Upper lobe of left lung (tissue), 6 donors: ENCODE data around the gene ALS2CL. TPM values are rescaled to one million over a fixed set of nuclear protein-coding genes. Genes with fewer than 3 reads are reported as not detected.
A peak's percentile ranks its signal among the peaks of the same experiment; 100 is the strongest.

ENCODE experiments used
- ATAC-seq, 2 donors: fragments of 200-7000 bp; cut with Tn5 transposase; one replicate each; pipeline ENCODE4 v1.9.1; 2022; ENCODE audit warnings: mild to moderate bottlenecking in 2 of 2, moderate library complexity in 2 of 2; ENCODE audit not compliant: low FRiP score in 2 of 2
- DNase-seq, 2 donors: peaks; one replicate each; pipeline ENCODE4 v3.0.0-alpha.2; 2019 to 2020
- H3K27ac ChIP-seq, 4 donors: fragments of 200-600 bp; sonication (generic); one replicate each; pipeline ENCODE4 v1.5.1; 2016 to 2019
- H3K27me3 ChIP-seq, 4 donors: fragments of 200-600 bp; sonication (generic); one replicate each; pipeline ENCODE4 v1.5.1; 2017 to 2019
- H3K36me3 ChIP-seq, 4 donors: fragments of 200-600 bp; sonication (generic); one replicate each; pipeline ENCODE4 v1.5.1; 2016 to 2019
- H3K4me1 ChIP-seq, 4 donors: fragments of 200-600 bp; sonication (generic); one replicate each; pipeline ENCODE4 v1.5.1; 2018 to 2019
- H3K4me3 ChIP-seq, 4 donors: fragments of 200-600 bp; sonication (generic); one replicate each; pipeline ENCODE4 v1.5.1; 2017 to 2019; ENCODE audit warnings: mild to moderate bottlenecking in 2 of 4, moderate library complexity in 1 of 4
- H3K9me3 ChIP-seq, 4 donors: fragments of 200-600 bp; sonication (generic); one replicate each; pipeline ENCODE4 v1.5.1; 2018 to 2019
- CTCF ChIP-seq, 6 experiments: fragments of 450-650 bp in 4 of 6; fragments of 200-600 bp in 2 of 6; sonication (generic) in 2 of 6; IDR thresholded peaks; one replicate each; pipeline ENCODE4 v1.5.1; 2016 to 2019; ENCODE audit warnings: antibody characterized with exemption in 6 of 6
- EP300 ChIP-seq, 4 donors: sonication (generic); formaldehyde crosslinking; IDR thresholded peaks; one replicate each; pipeline ENCODE4 v1.5.1; 2017; ENCODE audit warnings: antibody characterized with exemption in 4 of 4, control low read depth in 2 of 4
- POLR2A ChIP-seq, 4 donors: fragments of 450-650 bp; IDR thresholded peaks; one replicate each; pipeline ENCODE4 v1.5.1; 2016 to 2017; ENCODE audit warnings: antibody characterized with exemption in 4 of 4, mild to moderate bottlenecking in 2 of 4
- POLR2AphosphoS5 ChIP-seq, 2 donors: sonication (generic); formaldehyde crosslinking; IDR thresholded peaks; one replicate each; pipeline ENCODE4 v1.5.1; 2017; ENCODE audit warnings: antibody characterized with exemption in 2 of 2
- WGBS, 2 donors: methylation state at CpG; one replicate each; pipeline ENCODE4 v1.1.5; 2017 to 2018; 5-methylcytosine and 5-hydroxymethylcytosine counted together
- total RNA-seq, 6 donors: library from RNA; depleted of rRNA in 4 of 6; stranded (reverse); fragments of >200 nt in 4 of 6; gene quantifications; one replicate each; pipeline versions ENCODE4 v1.1.0 to v1.2.1, GENCODE V29; 2016 to 2021
- donor health status: DM: no; HTN: no; CAD: no; lungs with moderate emphysema.
- donor health status: DM: no; HTN: yes; CAD: no; lungs with severe emphysema.

ALS2CL gene
- total RNA-seq, 6 donors from 2014 or later, result 54.2 to 299 (median 66.9) TPM

DNA sequence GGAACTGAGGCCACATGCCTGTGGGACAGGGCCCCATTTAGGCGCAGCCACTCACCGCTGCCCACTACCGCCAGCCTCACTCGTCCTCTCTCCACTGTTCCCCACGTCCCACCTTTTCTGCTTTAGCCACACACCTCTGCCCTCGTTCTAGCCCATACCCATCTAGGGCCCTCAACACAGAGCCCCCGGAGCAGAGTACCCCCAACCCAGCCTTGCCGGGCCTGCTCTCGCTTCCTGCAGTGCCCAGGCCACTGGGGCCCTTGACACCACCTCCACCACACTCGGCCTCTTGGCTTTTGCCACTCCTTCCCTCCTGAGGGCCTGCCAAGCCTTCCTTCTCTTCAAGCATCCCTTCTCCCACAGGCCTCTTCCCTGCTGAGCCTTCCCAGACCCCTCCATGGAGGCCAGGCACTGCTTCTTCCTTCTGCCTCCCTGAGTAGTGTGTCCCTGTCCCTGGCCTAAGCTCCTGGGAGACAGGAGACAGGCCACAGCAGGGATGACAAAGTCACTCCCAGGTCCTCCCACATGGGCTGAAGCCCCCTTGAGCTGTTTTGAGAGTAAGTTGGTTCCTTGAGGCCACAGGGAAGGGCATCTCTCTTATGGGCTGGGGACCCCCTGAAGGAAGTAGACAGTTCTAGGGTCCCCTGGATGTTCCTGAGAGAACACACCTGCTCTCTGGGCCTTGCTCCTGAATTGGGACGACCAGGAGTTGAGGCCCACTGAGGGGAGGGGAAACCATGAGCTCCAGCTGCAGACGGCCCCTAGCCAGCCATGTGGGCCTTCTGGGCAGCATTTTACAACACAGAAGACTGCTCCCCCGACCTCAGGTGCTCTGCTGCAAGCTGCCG, 19.8 kb upstream of the ALS2CL start:
- Histone ChIP-seq H3K27ac (no peak overlapping the region), H3K4me1 (peaks cover 0 to 5% (median 0%) of the 10 kb centered on the region in 4 donors), H3K27me3 (peaks cover 0 to 8% (median 0%) of the 10 kb centered on the region in 4 donors), H3K4me3 (no peak overlapping the region), H3K9me3 (no peaks in the 10 kb centered on the region), H3K36me3 (peaks cover 0 to 3% (median 0%) of the 10 kb centered on the region in 4 donors)
- WGBS, 2 donors, result 88 to 91% methylated on average over 10 to 14 of the region's 14 CpGs
- no peak for ATAC-seq
- peak in 1 of 2 donors; percentile 18 for DNase-seq
- no peak for TF ChIP-seq POLR2AphosphoS5 (IDR thresholded peaks at IDR 0.05)
- no peak for TF ChIP-seq POLR2A (IDR thresholded peaks at IDR 0.05)
- TF ChIP-seq CTCF (IDR thresholded peaks at IDR 0.05), result no peak
- TF ChIP-seq EP300 (IDR thresholded peaks at IDR 0.05), result no peak

GRCh38 chr3:46712191-46713049, 18.9 kb upstream of the ALS2CL start:
- no peak for TF ChIP-seq POLR2A (IDR thresholded peaks at IDR 0.05)
- no peak for TF ChIP-seq POLR2AphosphoS5 (IDR thresholded peaks at IDR 0.05)
- no peak for TF ChIP-seq EP300 (IDR thresholded peaks at IDR 0.05)
- no peak for TF ChIP-seq CTCF (IDR thresholded peaks at IDR 0.05)
- 84 to 85% methylated on average over 10 to 13 of the region's 13 CpGs for WGBS, 2 donors
- DNase-seq (peak in 1 of 2 donors; percentile 14), ATAC-seq (no peak)
- H3K36me3 ChIP-seq, result peaks cover 0 to 3% (median 0%) of the 10 kb centered on the region in 4 donors
- H3K27ac ChIP-seq, result no peak overlapping the region
- H3K27me3 ChIP-seq, result no peaks in the 10 kb centered on the region
- H3K9me3 ChIP-seq, result no peaks in the 10 kb centered on the region
- H3K4me3 ChIP-seq, result no peak overlapping the region
- H3K4me1 ChIP-seq, result no peaks in the 10 kb centered on the region

GRCh38 chr3:46711760-46712159, 18.3 kb upstream of the ALS2CL start:
- Histone ChIP-seq H3K36me3 (peaks cover 0 to 3% (median 0%) of the 10 kb centered on the region in 4 donors), H3K27me3 (no peaks in the 10 kb centered on the region), H3K4me3 (no peak overlapping the region), H3K9me3 (no peaks in the 10 kb centered on the region), H3K4me1 (no peaks in the 10 kb centered on the region), H3K27ac (no peak overlapping the region)
- peak in 1 of 2 donors; percentile 12 for DNase-seq
- ATAC-seq, result no peak
- no peak for TF ChIP-seq POLR2AphosphoS5 (IDR thresholded peaks at IDR 0.05)
- no peak for TF ChIP-seq POLR2A (IDR thresholded peaks at IDR 0.05)
- TF ChIP-seq CTCF (IDR thresholded peaks at IDR 0.05), result no peak
- no peak for TF ChIP-seq EP300 (IDR thresholded peaks at IDR 0.05)
- WGBS, 2 donors, result 81 to 84% methylated on average over 5 to 7 of the region's 7 CpGs

DNA sequence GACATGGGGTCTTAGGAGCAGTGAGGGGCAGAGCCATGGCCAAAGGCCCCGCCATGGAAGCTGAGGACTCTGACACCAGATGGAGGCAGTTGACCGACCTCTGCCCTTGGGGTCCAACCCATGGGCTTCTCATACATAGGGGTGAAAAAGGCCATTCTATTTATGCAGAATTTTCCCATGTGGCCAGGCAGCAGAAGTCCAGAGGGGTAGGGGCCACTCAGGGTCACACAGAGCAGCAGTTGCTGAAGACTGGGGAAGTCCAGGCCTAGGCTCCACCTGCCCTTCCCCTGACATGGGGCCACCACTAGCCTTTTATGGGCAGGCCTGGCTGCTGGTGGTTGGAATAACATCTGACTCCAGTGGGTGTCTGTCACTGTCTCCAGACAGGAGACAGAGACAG, 17.8 kb upstream of the ALS2CL start:
- ATAC-seq, result no peak
- H3K4me3 ChIP-seq, result no peak overlapping the region
- TF ChIP-seq POLR2AphosphoS5 (IDR thresholded peaks at IDR 0.05), result no peak
- no peak for TF ChIP-seq CTCF (IDR thresholded peaks at IDR 0.05)
- TF ChIP-seq EP300 (IDR thresholded peaks at IDR 0.05), result no peak
- no peak for TF ChIP-seq POLR2A (IDR thresholded peaks at IDR 0.05)
- H3K27me3 ChIP-seq, result no peaks in the 10 kb centered on the region
- peak in 1 of 2 donors; percentile 19 for DNase-seq
- peaks cover 0 to 3% (median 0%) of the 10 kb centered on the region in 4 donors for H3K36me3 ChIP-seq
- whole genome bisulfite sequencing, 2 donors, result 94 to 100% methylated on average over 1 to 2 of the region's 2 CpGs
- H3K9me3 ChIP-seq, result no peaks in the 10 kb centered on the region
- H3K4me1 ChIP-seq, result no peaks in the 10 kb centered on the region
- no peak overlapping the region for H3K27ac ChIP-seq
